Gastrocnemius medialis (tissue), 4 donors: ENCODE data around the gene C2orf78. TPM values are rescaled to one million over a fixed set of nuclear protein-coding genes. Genes with fewer than 3 reads are reported as not detected.
"Not testable (repeated sequence)": the region's sequence is repeated elsewhere in the genome, so short reads cannot be mapped to it uniquely, and the experiment has no call there.

Source experiments
- ATAC-seq, 2 donors: fragments of 150-250 bp; one replicate each; pipeline ENCODE4 v1.9.1; 2016
- DNase-seq, 2 donors: peaks; one replicate each; pipeline ENCODE4 v3.0.0-alpha.2; 2019
- H3K27ac ChIP-seq, 4 donors: fragments of 200-600 bp; sonication (generic); 1 replicate in 1 of 4; 2 replicates in 3 of 4; pipeline ENCODE4 v1.5.1; 2016 to 2018; ENCODE audit warnings: mild to moderate bottlenecking in 2 of 4, moderate library complexity in 1 of 4
- H3K27me3 ChIP-seq, 3 donors: fragments of 200-600 bp; sonication (generic) in 2 of 3; 1 replicate in 1 of 3; 2 replicates in 2 of 3; pipeline versions ENCODE4 v1.5.1 to v1.6.0; 2016 to 2019; ENCODE audit warnings: mild to moderate bottlenecking in 1 of 3, moderate library complexity in 1 of 3
- H3K36me3 ChIP-seq, 2 donors: fragments of 200-600 bp; sonication (generic) in 1 of 2; one replicate each; pipeline ENCODE4 v1.5.1; 2017 to 2018
- H3K4me1 ChIP-seq, 2 donors: fragments of 200-600 bp; sonication (generic) in 1 of 2; one replicate each; pipeline ENCODE4 v1.5.1; 2016 to 2017; ENCODE audit warnings: mild to moderate bottlenecking in 2 of 2
- H3K4me3 ChIP-seq, 4 donors: fragments of 200-600 bp; sonication (generic) in 3 of 4; 1 replicate in 1 of 4; 2 replicates in 3 of 4; pipeline ENCODE4 v1.5.1; 2016 to 2019; ENCODE audit warnings: mild to moderate bottlenecking in 2 of 4
- H3K9me3 ChIP-seq, 3 donors: fragments of 200-600 bp; sonication (generic) in 2 of 3; 1 replicate in 1 of 3; 2 replicates in 2 of 3; pipeline ENCODE4 v1.5.1; 2016 to 2019
- CTCF ChIP-seq, 5 experiments: fragments of 450-650 bp in 3 of 5; fragments of 200-600 bp in 2 of 5; sonication (generic) in 2 of 5; IDR thresholded peaks in 4 of 5; conservative IDR thresholded peaks in 1 of 5; 1 replicate in 4 of 5; 2 replicates in 1 of 5; pipeline ENCODE4 v1.5.1; 2016 to 2019; ENCODE audit warnings: antibody characterized with exemption in 5 of 5, mild to moderate bottlenecking in 3 of 5, moderate library complexity in 3 of 5
- POLR2A ChIP-seq, 2 donors: fragments of 450-650 bp; IDR thresholded peaks; one replicate each; pipeline ENCODE4 v1.6.1; 2017; ENCODE audit warnings: antibody characterized with exemption in 2 of 2, mild to moderate bottlenecking in 2 of 2, moderate library complexity in 2 of 2
- in situ Hi-C, 4 donors: fragments of 200-750 bp; cut with MboI; loops; one replicate each; pipeline versions ENCODE4 v1.15.0 to v1.8.0; 2017; ENCODE audit warnings: low sequenced_read_pairs in 4 of 4
- intact Hi-C: fragments of 100-400 bp; cut with DNase I; formaldehyde crosslinking; loops from one replicate; pipeline ENCODE4 v1.15.1; 2023; ENCODE audit warnings: low total_unique reads
- total RNA-seq, 4 donors: library from RNA; depleted of rRNA; stranded (reverse); fragments of >200 nt; gene quantifications; one replicate each; pipeline versions ENCODE4 v1.1.0 to v1.2.3, GENCODE V29; 2016

Gene C2orf78
- total RNA-seq, 4 donors from 2014 or later = 0.16 TPM; not detected in 3

- Histone ChIP-seq H3K27me3 (no peaks in the 10 kb centered on the region), H3K4me1 (peaks cover 13 to 15% of the 10 kb centered on the region in 2 donors), H3K27ac (no peak overlapping the region), H3K4me3 (no peak overlapping the region), H3K36me3 (peaks cover 0 to 51% of the 10 kb centered on the region in 2 donors), H3K9me3 (no peaks in the 10 kb centered on the region)
- TF ChIP-seq CTCF (IDR thresholded peaks at IDR 0.05 in 4 of 5, conservative IDR thresholded peaks at IDR 0.05 in 1 of 5) = no peak
- no peak for TF ChIP-seq POLR2A (IDR thresholded peaks at IDR 0.05)
- in situ Hi-C loops (loop anchor here in 2 of 4 donors (25.0 kb wide), 1 partner anchor 90 kb away; no protein-coding TSS in a partner anchor), intact Hi-C loops (loop anchor here (10.0 kb wide), 1 partner anchor 82 kb away; no protein-coding TSS in a partner anchor)
- ATAC-seq (no peak), DNase-seq (no peak)
Observed at GRCh38 chr2:73776869-73777519, 7.0 kb upstream of the C2orf78 start.

GRCh38 chr2:73778867-73779466, 5.0 kb upstream of the C2orf78 start:
- H3K4me1 ChIP-seq = peaks cover 13 to 15% of the 10 kb centered on the region in 2 donors
- peaks cover 0 to 31% of the 10 kb centered on the region in 2 donors for H3K36me3 ChIP-seq
- H3K27ac ChIP-seq = peak overlapping the region; percentile 90 to 98 (median 96)
- H3K27me3 ChIP-seq, DNase-seq, H3K9me3 ChIP-seq: not testable (repeated sequence)
- in situ Hi-C loops = loop anchor here in 2 of 4 donors (25.0 kb wide), 1 partner anchor 92 kb away; no protein-coding TSS in a partner anchor
- intact Hi-C loops = loop anchor here (10.0 kb wide), 1 partner anchor 84 kb away; no protein-coding TSS in a partner anchor
- peak overlapping the region; percentile 83 to 99 (median 98) for H3K4me3 ChIP-seq
- ATAC-seq = peak in 1 of 2 donors; percentile 3

- DNase-seq = peak; percentile 87 to 95
- peak; percentile 99 for ATAC-seq
- H3K4me3 ChIP-seq = peak within 1 kb of the TSS; percentile 83 to 99 (median 98)
- H3K4me1 ChIP-seq = peaks cover 13 to 15% of the 10 kb centered on the region in 2 donors
- H3K27ac ChIP-seq = peak within 1 kb of the TSS; percentile 90 to 98 (median 96)
- no peaks in the 10 kb centered on the region for H3K9me3 ChIP-seq
- H3K36me3 ChIP-seq = peaks cover 0 to 24% of the 10 kb centered on the region in 2 donors
- peak; percentile 78 to 80 for TF ChIP-seq POLR2A (IDR thresholded peaks at IDR 0.05)
- peak; percentile 86 to 93 (median 89) for TF ChIP-seq CTCF (IDR thresholded peaks at IDR 0.05 in 4 of 5, conservative IDR thresholded peaks at IDR 0.05 in 1 of 5)
- no peaks in the 10 kb centered on the region for H3K27me3 ChIP-seq
- in situ Hi-C loops = loop anchor here in 2 of 4 donors (25.0 kb wide), 1 partner anchor 92 kb away; no protein-coding TSS in a partner anchor
- intact Hi-C loops = loop anchor here (10.0 kb wide), 3 partner anchors 45 to 145 kb away; partner anchors contain the start of gene TPRKB
Observed at GRCh38 chr2:73779467-73780236, 4.3 kb upstream of the C2orf78 start, which contains the start of gene DUSP11. Gene DUSP11 (minus strand): TSS chr2:73780103. CDS start chr2:73779974, 129 bp downstream.

- DNase-seq (no peak), ATAC-seq (peak in 1 of 2 donors; percentile 4)
- Histone ChIP-seq H3K27ac (peak overlapping the region; percentile 90 to 98 (median 96)), H3K27me3 (no peaks in the 10 kb centered on the region), H3K4me1 (peaks cover 13 to 15% of the 10 kb centered on the region in 2 donors), H3K9me3 (no peaks in the 10 kb centered on the region), H3K4me3 (peak overlapping the region; percentile 83 to 99 (median 98)), H3K36me3 (peaks cover 0 to 19% of the 10 kb centered on the region in 2 donors)
- intact Hi-C loops (loop anchor here (10.0 kb wide), 2 partner anchors 45 to 145 kb away; partner anchors contain the start of gene TPRKB), in situ Hi-C loops (loop anchor here in 2 of 4 donors (25.0 kb wide), 1 partner anchor 93 kb away; no protein-coding TSS in a partner anchor)
- no peak for TF ChIP-seq POLR2A (IDR thresholded peaks at IDR 0.05)
- TF ChIP-seq CTCF (IDR thresholded peaks at IDR 0.05 in 4 of 5, conservative IDR thresholded peaks at IDR 0.05 in 1 of 5) = no peak
Observed at GRCh38 chr2:73780237-73780582, 3.8 kb upstream of the C2orf78 start.

- not testable (repeated sequence) for H3K27me3 ChIP-seq, H3K4me3 ChIP-seq, H3K36me3 ChIP-seq, ATAC-seq, DNase-seq, H3K9me3 ChIP-seq, H3K27ac ChIP-seq
- in situ Hi-C loops = loop anchor here in 2 of 4 donors (25.0 kb wide), 1 partner anchor 96 kb away; no protein-coding TSS in a partner anchor
- peaks cover 8 to 11% of the 10 kb centered on the region in 2 donors for H3K4me1 ChIP-seq
- intact Hi-C loops = loop anchor here (10.0 kb wide), 2 partner anchors 49 to 149 kb away; partner anchors contain the start of gene TPRKB
Observed at GRCh38 chr2:73783402-73783801, 581 bp upstream of the C2orf78 start.
